ENCODE measurements around the gene PHF21A. TPM values are rescaled to one million over a fixed set of nuclear protein-coding genes. Genes with fewer than 3 reads are reported as not detected.

Gene PHF21A
- total and polyA plus RNA-seq, 2 of the 8 experiments (the other 6 are each of a cell fraction or from before 2014, with no cell fraction given) = 17.6 to 40.3 TPM

- Histone ChIP-seq H2BK15ac (ENCODE audit: low read length) (no peak overlapping the region), H3K56ac (replicated peaks; ENCODE audit: insufficient read length, low read depth, low read length) (no peak overlapping the region), H3K79me2 (ENCODE audit: control insufficient read depth in 1 of 2, insufficient read depth in 2 of 2, low read length in 2 of 2) (peaks cover 0 to 11% of the 10 kb centered on the region in 2 experiments; a peak in 1 of 4 replicates), H2AFZ (ENCODE audit: low read length) (no peak overlapping the region), H3K79me1 (ENCODE audit: low read depth, low read length) (peaks cover 15% of the 10 kb centered on the region), H3K23ac (ENCODE audit: insufficient read length) (no peak overlapping the region), H2BK120ac (replicated peaks; ENCODE audit: low read depth, low read length) (no peak overlapping the region), H3K36me3 (ENCODE audit: control insufficient read depth in 2 of 4, insufficient read depth in 4 of 4, low read length in 3 of 4) (peaks cover 5 to 35% (median 24%) of the 10 kb centered on the region in 4 experiments; a peak in 7 of 8 replicates), H4K91ac (replicated peaks; ENCODE audit: insufficient read length, low read length) (no peak overlapping the region), H3K27ac (ENCODE audit: low read depth, low read length) (no peak overlapping the region), H4K5ac (ENCODE audit: insufficient read length, low read depth, low read length) (no peak overlapping the region), H2BK5ac (ENCODE audit: low read depth, low read length) (no peak overlapping the region), H3K4me2 (ENCODE audit: insufficient read depth in 1 of 2, low read depth in 2 of 2, low read length in 2 of 2) (no peak overlapping the region), H3K14ac (ENCODE audit: insufficient read length) (no peak overlapping the region), H2BK12ac (ENCODE audit: low read depth, low read length) (no peak overlapping the region), H3K9ac (replicated peaks in 1 of 4; ENCODE audit: extremely low read depth in 1 of 4, low read depth in 3 of 4, low read length in 3 of 4) (no peak overlapping the region), H3K4me3 (ENCODE audit: extremely low read depth in 1 of 4, insufficient read depth in 2 of 4, low read depth in 3 of 4, low read length in 4 of 4) (no peak overlapping the region), H3K9me3 (ENCODE audit: insufficient read depth in 2 of 2, low read depth in 1 of 2, low read length in 1 of 2) (no peaks in the 10 kb centered on the region), H3K4ac (replicated peaks; ENCODE audit: insufficient read length, low read depth, low read length) (no peak overlapping the region), H4K20me1 (replicated peaks in 1 of 2; ENCODE audit: control insufficient read depth in 1 of 2, insufficient read depth in 2 of 2, low read length in 2 of 2) (peaks cover 10 to 20% of the 10 kb centered on the region in 2 experiments), H3K27me3 (replicated peaks in 1 of 4; ENCODE audit: control insufficient read depth in 3 of 4, extremely low read depth in 1 of 4, insufficient read depth in 3 of 4, low read length in 3 of 4) (no peaks in the 10 kb centered on the region), H2AK5ac (ENCODE audit: low read depth, low read length) (no peak overlapping the region), H4K8ac (ENCODE audit: extremely low read depth, insufficient read depth, low read length) (no peak overlapping the region; the same call in 1 of the 2 replicates), H3K18ac (ENCODE audit: extremely low read depth, low read length) (no peak overlapping the region), H3K4me1 (replicated peaks in 1 of 4; ENCODE audit: control insufficient read depth in 3 of 4, insufficient read depth in 4 of 4, low read length in 3 of 4) (peaks cover 0 to 6% (median 3%) of the 10 kb centered on the region in 4 experiments; a peak in 3 of 7 replicates), H3K23me2 (ENCODE audit: low read depth, low read length) (peaks cover 5% of the 10 kb centered on the region; the same call in 1 of the 2 replicates), H2BK20ac (ENCODE audit: low read length) (no peak overlapping the region)
- TF ChIP-seq HDAC2 (IDR thresholded peaks at IDR 0.05; ENCODE audit: borderline replicate concordance in 1 of 2, low read depth in 2 of 2, low read length in 2 of 2) (no peak), E2F6 (IDR thresholded peaks at IDR 0.05) (no peak), POLR2AphosphoS5 (IDR thresholded peaks at IDR 0.05; ENCODE audit: low read depth, low read length) (0 out of 2 replicates have a peak, but pooled peaks have one; percentile 11), POU5F1 (IDR thresholded peaks at IDR 0.05; ENCODE audit: low read depth, low read length) (no peak), SP1 (IDR thresholded peaks at IDR 0.05; ENCODE audit: low read depth, low read length) (no peak), POLR2A (IDR thresholded peaks at IDR 0.05; ENCODE audit: control extremely low read depth in 1 of 2, low read depth in 2 of 2, low read length in 2 of 2) (0 out of 3 replicates have a peak, but pooled peaks of 1 of the 2 experiments have one; percentile 19), CHD1 (IDR thresholded peaks at IDR 0.05; ENCODE audit: low read depth, low read length) (no peak)
- FAIRE-seq = no peak
- no peak for DNase-seq (ENCODE audit: low read depth in 1 of 2, low spot score in 2 of 2)
- POLR2A ChIA-PET (ENCODE audit: partially characterized antibody) = interaction anchor here (0.8 to 9.8 kb wide), 13 partner anchors 8 to 309 kb away, joined by 3 to 115 read pairs (median 4); partner anchors contain the start of gene PEX16
- 92% methylated on average over 27 of the region's 27 CpGs; no CpG with 5 or more reads in 1 of the 2 experiments for WGBS, 2 experiments (ENCODE audit: extremely low coverage in 1 of 2, insufficient coverage in 1 of 2, insufficient read length in 1 of 2, insufficient replicate concordance in 2 of 2, low coverage in 1 of 2, low lambda C conversion rate in 2 of 2, missing lambda C conversion rate in 1 of 2)
- CTCF ChIA-PET (ENCODE audit: partially characterized antibody) = interaction anchor here (0.9 to 4.0 kb wide), 4 partner anchors 37 to 138 kb away, joined by 3 to 26 read pairs (median 8); no protein-coding TSS in a partner anchor
Measured at GRCh38 chr11:45927684-45928413, 193.4 kb downstream of the PHF21A start.
